HG03439 (cell line): ENCODE data around the gene KIF5C.
"Not testable (repeated sequence)": the region's sequence is repeated elsewhere in the genome, so short reads cannot be mapped to it uniquely, and the experiment has no call there.

Experiments used
- ATAC-seq: cut with Tn5 transposase; IDR thresholded peaks from one replicate; pipeline ENCODE4 v1.9.1; 2021; ENCODE audit warnings: mild to moderate bottlenecking, moderate library complexity; ENCODE audit not compliant: unreplicated experiment

The KIF5C gene

GRCh38 chr2:148874868-148875341, at the start of gene KIF5C:
TSS of gene KIF5C (plus strand) at chr2:148875227. CDS start at chr2:148875618, 391 bp downstream.
- ATAC-seq, result peak; percentile 91

DNA sequence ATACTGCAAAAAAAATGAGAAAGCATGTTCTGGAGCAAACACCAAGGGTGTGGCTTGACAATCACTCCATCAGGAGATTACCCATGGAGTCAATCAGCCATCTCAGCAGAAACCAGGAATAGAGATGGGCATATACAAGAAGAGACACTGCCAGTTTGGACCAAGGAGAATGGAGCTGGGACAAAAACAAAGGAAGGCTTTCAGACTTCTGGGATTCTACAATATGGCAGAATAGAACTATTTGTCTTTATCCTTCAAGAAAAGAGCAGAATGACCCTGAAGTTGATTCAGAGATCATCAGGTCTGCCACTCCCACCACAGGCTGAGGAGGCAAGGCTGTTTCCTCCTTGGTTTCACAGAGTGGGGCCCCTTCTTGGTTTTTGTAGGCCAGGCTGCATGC, 48.2 kb upstream of the KIF5C start:
- ATAC-seq, result no peak

- no peak for ATAC-seq
These were observed 46.1 kb upstream of the KIF5C start for GRCh38 chr2:148828941-148829340.

- ATAC-seq, result no peak
These were observed 45.4 kb upstream of the KIF5C start for GRCh38 chr2:148829618-148830017.

DNA sequence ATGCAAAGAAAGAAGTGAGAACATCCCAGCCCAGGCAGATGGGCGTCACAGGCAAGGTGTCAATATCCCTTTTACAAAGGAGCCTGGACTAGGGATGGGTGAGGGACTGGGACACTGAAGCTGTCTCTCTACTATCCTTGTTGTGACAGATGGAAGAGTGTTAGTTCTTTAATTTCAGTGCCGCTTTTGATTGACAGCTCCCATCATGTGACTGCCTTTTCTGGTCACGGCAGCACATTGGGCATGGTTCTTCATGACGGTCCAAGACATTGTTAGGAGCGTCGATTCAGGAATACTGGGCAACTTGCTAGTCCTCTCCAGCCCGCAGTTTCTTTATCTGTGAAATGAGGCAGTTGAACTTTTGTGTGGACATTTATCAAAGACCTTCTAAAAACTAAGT, 42.4 kb upstream of the KIF5C start:
- no peak for ATAC-seq

DNA sequence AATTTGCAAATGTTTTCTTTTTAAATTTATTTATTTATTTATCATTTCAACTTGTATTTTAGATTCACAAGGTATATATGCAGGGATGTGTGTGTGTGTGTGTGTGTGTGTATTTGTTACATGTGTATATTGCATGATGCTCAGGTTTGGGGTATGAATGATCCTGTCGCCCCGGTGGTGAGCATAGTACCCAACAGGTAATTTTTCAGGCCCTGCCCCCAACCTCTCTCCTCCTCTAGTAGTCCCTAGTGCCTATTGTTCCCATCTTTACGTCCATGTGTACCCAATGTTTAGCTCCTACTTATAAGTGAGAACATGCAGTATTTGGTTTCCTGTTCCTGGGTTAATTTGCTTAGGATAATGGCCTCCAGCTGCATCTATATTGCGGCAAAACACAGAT, 33.0 kb upstream of the KIF5C start:
- ATAC-seq, result no peak

GRCh38 chr2:148848146-148848545, 26.9 kb upstream of the KIF5C start:
- no peak for ATAC-seq

DNA sequence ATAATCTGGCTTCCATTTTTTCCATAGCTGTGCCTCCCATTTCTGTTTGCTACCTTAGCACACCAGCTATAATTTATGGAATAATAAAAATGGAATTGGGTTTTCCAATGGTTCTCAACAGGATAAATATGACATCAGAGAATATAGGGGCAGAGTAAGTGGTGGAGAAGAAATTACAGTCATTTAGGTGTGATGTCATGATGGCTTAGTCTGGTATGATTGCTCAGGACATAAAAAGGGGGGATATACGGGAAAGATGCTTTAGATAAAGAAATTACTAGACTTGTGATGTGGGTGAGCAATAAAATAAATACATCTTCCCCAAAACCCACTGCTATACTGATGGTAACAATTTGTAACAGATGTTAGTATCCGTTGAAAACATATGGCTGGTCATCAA, 21.6 kb upstream of the KIF5C start:
- ATAC-seq, result no peak

DNA sequence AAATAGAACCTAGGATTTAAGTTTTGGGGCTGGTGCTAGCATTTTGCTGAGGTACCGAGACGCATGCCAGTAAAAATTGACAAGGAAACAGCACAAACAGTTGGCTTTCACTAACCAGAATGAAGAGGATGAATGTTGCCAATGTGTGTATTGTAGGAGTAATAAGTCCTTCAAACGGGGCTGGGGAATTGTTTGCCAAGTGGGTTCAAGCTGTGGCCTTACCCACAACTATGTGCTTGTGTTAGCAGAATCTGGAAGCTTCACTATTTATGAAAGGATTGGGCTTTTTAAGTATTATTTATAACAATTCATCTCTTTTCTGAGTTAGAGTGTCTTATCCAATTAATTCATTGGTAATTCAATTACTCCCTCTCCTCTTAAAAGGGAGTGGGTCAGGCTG, 15.0 kb upstream of the KIF5C start:
- ATAC-seq, result no peak

- no peak for ATAC-seq
These were observed 13.7 kb upstream of the KIF5C start for GRCh38 chr2:148861367-148861766.

DNA sequence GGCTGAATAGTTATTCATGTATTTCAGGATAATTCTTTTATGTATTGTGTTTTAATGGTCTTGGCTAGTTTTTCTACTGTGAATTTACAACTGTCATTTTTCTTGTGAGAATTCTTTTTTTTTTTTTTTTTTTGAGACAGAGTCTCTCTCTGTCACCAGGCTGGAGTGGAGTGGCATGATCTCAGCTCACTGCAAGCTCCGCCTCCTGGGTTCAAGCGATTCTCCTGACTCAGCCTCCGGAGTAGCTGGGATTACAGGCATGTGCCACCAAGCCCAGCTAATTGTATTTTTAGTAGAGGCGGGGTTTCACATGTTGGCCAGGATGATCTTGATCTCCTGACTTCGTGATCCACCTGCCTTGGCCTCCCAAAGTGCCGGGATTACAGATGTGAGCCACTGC, 12.5 kb upstream of the KIF5C start:
- not testable (repeated sequence) for ATAC-seq

DNA sequence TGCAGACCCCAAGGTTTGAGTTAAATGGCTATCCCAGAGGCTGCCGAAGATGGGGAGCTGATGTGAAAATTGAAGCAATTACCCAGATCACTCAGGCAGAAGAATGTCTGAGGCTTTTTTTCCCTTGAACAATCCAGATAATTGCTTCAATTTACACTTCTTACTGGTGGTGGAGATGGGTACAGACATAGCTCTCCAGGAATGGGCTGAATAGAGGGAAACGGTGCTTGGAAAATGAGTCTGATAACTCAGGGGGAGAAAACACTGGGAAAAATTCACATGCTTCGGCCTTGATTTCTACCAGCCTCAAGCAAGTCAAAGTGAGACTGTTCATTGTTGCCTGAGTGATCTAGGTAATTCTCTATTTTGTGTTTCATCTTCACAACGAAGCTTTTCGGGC, 9.5 kb upstream of the KIF5C start:
- no peak for ATAC-seq

DNA sequence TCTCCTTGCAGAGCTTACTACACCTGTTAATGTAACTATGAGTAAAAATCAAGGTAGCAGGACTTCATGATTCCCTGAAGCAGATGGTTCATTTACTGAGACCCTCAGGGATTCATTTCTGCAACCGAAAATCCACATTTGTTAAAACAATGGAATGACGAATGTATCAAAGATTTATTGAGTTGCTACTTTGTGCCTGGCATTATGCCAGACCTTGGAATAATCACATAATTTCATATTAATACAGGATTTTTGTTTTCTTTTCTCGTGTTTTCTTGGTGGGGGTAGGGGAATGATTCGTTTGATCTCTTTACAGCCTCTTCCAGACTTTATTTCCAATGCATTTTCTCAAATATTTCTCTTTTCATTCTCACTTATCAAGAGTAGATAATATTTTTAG, 8.9 kb upstream of the KIF5C start:
- ATAC-seq, result no peak

GRCh38 chr2:148867079-148867769, 7.8 kb upstream of the KIF5C start:
- ATAC-seq, result no peak

DNA sequence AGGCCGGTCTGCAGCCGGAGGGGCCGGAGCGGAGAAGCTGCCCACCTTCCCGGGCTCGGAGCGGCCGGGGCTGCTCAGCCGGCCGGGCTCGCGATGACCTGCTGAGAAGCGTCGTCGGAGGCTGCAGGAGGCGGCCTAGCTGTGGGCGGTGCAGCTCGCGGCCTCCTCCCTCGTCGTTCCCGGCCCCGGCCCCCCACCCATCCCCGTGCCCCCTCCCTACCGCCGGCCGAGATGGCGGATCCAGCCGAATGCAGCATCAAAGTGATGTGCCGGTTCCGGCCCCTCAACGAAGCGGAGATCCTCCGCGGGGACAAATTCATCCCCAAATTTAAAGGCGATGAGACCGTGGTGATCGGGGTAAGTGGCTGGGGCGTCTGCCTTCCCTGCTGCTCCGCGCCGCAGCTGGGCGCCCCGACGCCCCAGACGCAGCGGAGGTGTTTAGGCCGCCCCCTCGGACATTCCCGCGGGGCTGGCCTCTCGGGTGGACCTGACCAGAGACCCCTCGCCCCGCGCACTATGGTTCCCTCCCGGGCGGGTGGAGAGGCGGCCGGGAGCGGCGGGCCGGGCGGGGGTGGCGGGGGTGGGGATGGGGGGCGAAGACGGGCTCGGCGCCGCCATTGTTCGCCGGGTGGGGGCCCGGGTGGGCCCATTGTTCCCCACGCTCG, 492 bp downstream of the KIF5C start:
- peak; percentile 54 for ATAC-seq

DNA sequence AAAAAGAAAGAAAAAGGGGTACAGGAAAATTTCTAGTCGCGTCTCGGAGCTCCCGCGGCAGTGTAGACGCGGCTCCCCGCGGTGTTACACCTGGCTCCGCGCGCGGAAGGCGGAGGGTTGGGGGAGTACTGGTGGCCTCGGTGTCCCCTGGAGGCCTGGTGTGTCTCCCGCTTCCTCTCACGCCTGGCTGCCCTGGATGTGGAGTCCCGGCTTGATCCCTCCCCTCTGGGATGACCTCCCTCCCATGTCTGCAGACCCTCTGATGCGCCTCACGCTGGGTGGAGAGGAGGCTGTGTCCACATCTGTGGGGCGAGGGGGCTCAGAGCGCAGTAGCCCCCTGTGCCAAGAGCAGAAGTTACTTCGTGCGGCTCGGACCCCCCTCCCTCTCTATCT, 1.2 kb downstream of the KIF5C start:
- ATAC-seq, result no peak

DNA sequence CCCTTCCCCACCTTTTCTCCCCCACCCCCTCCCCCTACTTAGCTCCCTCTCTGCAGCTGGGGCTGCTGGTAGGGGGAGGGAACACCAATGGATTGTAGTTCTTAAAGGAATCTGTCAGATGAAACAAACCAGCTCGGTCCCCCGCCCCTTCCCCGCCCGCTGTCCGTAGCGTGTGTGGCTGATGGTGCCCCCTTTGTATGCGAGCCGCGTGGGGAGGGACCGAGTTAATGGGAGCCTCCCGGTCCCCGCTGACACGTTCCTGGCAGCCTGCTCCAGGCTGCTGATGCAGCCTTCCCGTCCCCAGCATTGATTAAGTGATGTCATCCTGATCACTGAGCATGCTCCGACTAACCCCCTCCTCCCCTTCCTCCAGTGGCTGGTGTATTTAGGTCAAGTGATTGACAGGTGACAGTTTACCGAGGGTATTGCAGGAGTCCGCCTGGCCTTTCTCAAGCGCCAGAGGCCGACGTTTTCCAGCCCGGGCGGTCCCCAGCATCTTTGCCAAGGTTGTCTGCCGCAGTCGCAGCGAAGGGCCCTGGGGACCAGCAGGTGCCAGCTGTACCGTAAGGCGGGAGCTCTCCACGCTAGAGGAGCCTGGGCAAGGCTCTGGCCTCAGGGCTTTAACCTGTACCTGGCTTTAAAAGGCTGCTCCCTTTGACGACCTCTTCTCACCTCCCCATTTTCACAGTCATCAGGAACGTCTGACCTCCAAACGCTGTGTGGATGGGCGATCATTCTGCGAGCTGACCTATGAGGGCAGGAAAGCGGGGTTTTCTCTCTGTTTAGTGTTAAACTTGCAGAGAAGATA, 1.8 kb downstream of the KIF5C start:
- no peak for ATAC-seq

- ATAC-seq, result no peak
These were observed 2.3 kb downstream of the KIF5C start for GRCh38 chr2:148877403-148877740.

- ATAC-seq, result no peak
These were observed 5.6 kb downstream of the KIF5C start for GRCh38 chr2:148880636-148881035.

GRCh38 chr2:148882051-148882450, 7.0 kb downstream of the KIF5C start:
- no peak for ATAC-seq

DNA sequence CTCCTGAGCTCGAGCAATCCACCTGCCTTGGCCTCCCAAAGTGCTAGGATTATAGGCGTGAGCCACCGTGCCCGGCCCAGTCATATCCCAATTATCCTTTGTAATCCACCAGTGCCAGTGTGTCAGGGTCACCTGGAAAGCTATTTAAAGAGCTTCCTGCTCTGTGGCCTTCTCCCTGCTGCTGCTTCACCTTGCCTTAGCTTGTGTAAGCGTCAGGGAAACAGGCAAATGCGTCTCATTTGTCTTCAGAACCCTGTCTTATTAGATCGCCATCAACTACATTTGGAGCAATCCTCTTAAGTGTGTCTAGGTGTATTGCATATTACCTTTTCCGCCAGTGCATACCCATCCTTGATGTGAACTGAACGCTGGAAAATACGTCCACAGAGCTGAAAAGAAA, 10.2 kb downstream of the KIF5C start:
- no peak for ATAC-seq

GRCh38 chr2:148885988-148886387, 11.0 kb downstream of the KIF5C start:
- ATAC-seq, result no peak
